Lower lobe of right lung (tissue), 2 donors: ENCODE results near the gene RET. TPM values are rescaled to one million over a fixed set of nuclear protein-coding genes. Genes with fewer than 3 reads are reported as not detected.

Experiments used
- ATAC-seq, 2 donors: fragments of 200-7000 bp; cut with Tn5 transposase; one replicate each; pipeline ENCODE4 v1.9.1; 2020 to 2022; ENCODE audit warnings: mild to moderate bottlenecking in 2 of 2, moderate library complexity in 2 of 2
- DNase-seq: peaks from one replicate; pipeline ENCODE4 v3.0.0-alpha.2; 2020
- H3K27ac ChIP-seq: fragments of 200-600 bp; one replicate; pipeline ENCODE4 v1.8.0; 2022
- H3K27me3 ChIP-seq: fragments of 200-600 bp; one replicate; pipeline ENCODE4 v1.8.0; 2022; ENCODE audit warnings: low read depth
- H3K36me3 ChIP-seq: fragments of 200-600 bp; one replicate; pipeline ENCODE4 v1.8.0; 2022; ENCODE audit warnings: mild to moderate bottlenecking
- H3K4me1 ChIP-seq: fragments of 200-600 bp; one replicate; pipeline ENCODE4 v1.8.0; 2022
- H3K4me3 ChIP-seq: fragments of 200-600 bp; one replicate; pipeline ENCODE4 v1.8.0; 2022; ENCODE audit warnings: mild to moderate bottlenecking
- H3K9me3 ChIP-seq: fragments of 200-600 bp; one replicate; pipeline ENCODE4 v1.8.0; 2022
- intact Hi-C: fragments of 100-400 bp; cut with DNase I; formaldehyde crosslinking; loops from one replicate; pipeline ENCODE4 v1.11.0; 2022
- total RNA-seq: library from RNA; stranded (reverse); fragmentation: NEBNext Ultra II Directional; extraction: Animal tissue kit (Norgen Biotek cat#: 25700); gene quantifications from one replicate; pipeline ENCODE4 v1.2.1, GENCODE V29; 2021
- TF ChIP-seq, protein P1 (sequence below): fragments of 200-600 bp; IDR thresholded peaks from one replicate; pipeline ENCODE4 v1.8.0; 2022; ENCODE audit warnings: antibody characterized with exemption, mild to moderate bottlenecking
- donor health status: DM: no; HTN: yes; CAD: no; lungs with severe emphysema.

Gene RET
- total RNA-seq, 1 donor from 2014 or later, result 0.68 TPM

DNA sequence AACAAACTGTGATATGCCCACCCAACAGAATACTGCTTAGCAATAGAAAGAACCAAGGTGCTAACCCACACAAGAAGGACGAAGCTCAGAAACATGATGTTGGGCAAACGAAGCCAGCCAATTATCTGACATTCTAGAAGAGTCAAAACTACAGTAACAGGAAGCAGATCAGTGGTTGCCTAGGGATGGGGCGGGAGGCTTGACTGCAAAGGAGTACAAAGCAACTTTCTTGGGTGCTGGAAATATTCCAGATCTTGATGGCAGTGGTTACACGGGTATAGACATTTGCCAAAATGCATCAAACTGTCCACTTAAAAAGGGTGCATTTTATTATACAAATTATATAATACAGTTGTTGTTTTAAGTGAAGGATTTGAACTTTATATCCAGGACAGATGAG lies 41.1 kb upstream of the RET start:
- H3K36me3 ChIP-seq, result no peaks in the 10 kb centered on the region
- H3K9me3 ChIP-seq, result peaks cover 19% of the 10 kb centered on the region
- ATAC-seq (no peak), DNase-seq (no peak)
- H3K27ac ChIP-seq, result no peak overlapping the region
- intact Hi-C loops, result no loop called here
- H3K4me3 ChIP-seq, result no peak overlapping the region
- TF ChIP-seq, protein P1, sequence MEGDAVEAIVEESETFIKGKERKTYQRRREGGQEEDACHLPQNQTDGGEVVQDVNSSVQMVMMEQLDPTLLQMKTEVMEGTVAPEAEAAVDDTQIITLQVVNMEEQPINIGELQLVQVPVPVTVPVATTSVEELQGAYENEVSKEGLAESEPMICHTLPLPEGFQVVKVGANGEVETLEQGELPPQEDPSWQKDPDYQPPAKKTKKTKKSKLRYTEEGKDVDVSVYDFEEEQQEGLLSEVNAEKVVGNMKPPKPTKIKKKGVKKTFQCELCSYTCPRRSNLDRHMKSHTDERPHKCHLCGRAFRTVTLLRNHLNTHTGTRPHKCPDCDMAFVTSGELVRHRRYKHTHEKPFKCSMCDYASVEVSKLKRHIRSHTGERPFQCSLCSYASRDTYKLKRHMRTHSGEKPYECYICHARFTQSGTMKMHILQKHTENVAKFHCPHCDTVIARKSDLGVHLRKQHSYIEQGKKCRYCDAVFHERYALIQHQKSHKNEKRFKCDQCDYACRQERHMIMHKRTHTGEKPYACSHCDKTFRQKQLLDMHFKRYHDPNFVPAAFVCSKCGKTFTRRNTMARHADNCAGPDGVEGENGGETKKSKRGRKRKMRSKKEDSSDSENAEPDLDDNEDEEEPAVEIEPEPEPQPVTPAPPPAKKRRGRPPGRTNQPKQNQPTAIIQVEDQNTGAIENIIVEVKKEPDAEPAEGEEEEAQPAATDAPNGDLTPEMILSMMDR, result no peak
- H3K27me3 ChIP-seq, result no peaks in the 10 kb centered on the region
- no peaks in the 10 kb centered on the region for H3K4me1 ChIP-seq

DNA sequence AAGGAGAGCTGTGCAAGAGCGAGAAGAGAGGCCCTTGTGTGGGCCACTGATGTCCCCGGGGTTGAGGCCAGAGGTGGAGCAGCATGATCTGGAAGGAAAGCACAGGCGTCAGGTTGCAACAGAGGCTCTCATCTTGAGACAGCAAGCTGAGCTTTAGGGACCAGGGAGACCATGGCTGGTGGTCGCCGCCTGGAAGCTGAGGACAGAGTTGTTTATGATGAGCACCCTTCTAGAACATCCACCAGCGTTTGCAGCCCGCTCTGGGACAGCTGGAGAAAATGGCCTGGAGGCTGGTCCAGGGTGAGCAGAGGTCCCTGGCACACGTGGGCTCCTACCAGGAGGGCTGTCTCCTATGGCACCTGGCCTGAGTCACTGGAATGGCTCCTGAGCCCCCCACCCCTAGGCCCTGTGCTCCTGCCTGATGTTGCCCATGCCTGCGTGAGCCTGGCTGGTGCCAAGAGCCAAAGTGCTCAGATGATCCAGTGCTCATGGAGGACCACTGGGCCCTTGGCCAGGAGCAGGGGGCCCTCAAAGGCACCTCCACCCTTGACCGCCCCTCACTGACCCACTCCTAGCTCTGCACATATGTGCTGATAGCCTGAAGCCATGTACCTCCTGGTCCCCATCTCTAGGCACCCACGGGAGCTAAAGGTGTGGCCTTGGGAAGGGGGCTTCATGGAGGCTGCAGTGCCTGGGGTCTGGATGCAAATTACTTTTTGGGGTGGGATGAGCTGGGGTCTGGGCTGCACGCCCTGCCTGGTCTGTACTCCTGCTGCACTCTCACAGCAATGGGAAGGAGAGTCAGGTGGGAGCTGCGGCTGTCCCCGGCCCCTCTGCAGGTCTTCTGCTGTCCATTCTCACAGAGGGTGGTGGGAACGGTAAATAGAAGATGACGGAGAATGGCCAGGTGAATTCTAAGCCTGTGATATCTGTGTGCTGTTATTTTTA lies 40.1 kb upstream of the RET start:
- no peak for DNase-seq
- TF ChIP-seq, protein P1, result no peak
- intact Hi-C loops, result no loop called here
- H3K4me3 ChIP-seq, result no peak overlapping the region
- H3K27me3 ChIP-seq, result no peaks in the 10 kb centered on the region
- H3K36me3 ChIP-seq, result no peaks in the 10 kb centered on the region
- no peaks in the 10 kb centered on the region for H3K4me1 ChIP-seq
- peaks cover 19% of the 10 kb centered on the region for H3K9me3 ChIP-seq
- peak in 1 of 2 donors; percentile 16 for ATAC-seq
- H3K27ac ChIP-seq, result no peak overlapping the region

DNA sequence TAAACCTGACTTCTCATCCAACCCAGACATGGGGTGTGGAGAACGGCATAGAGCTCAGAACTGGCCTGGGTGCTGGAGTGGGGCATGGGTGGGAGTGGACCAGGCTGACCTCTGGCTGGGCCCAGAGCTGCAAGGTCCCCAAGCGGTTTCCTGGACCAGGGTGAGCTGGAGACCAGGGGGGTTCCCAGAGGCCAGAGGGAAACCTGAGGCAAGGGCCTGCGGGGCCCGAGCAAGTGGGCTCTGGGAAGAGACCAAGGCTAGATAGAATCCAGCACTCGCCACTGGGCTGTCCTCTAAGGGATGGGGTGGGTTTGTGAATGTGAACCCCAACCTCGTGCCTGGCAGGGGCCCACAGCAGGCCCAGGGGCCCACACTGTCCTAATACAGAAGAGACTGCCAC lies 39.4 kb upstream of the RET start:
- no peak for DNase-seq
- peaks cover 12% of the 10 kb centered on the region for H3K9me3 ChIP-seq
- no peak for ATAC-seq
- intact Hi-C loops, result no loop called here
- H3K36me3 ChIP-seq, result no peaks in the 10 kb centered on the region
- TF ChIP-seq, protein P1, result no peak
- no peaks in the 10 kb centered on the region for H3K4me1 ChIP-seq
- H3K4me3 ChIP-seq, result no peak overlapping the region
- no peak overlapping the region for H3K27ac ChIP-seq
- no peaks in the 10 kb centered on the region for H3K27me3 ChIP-seq

DNA sequence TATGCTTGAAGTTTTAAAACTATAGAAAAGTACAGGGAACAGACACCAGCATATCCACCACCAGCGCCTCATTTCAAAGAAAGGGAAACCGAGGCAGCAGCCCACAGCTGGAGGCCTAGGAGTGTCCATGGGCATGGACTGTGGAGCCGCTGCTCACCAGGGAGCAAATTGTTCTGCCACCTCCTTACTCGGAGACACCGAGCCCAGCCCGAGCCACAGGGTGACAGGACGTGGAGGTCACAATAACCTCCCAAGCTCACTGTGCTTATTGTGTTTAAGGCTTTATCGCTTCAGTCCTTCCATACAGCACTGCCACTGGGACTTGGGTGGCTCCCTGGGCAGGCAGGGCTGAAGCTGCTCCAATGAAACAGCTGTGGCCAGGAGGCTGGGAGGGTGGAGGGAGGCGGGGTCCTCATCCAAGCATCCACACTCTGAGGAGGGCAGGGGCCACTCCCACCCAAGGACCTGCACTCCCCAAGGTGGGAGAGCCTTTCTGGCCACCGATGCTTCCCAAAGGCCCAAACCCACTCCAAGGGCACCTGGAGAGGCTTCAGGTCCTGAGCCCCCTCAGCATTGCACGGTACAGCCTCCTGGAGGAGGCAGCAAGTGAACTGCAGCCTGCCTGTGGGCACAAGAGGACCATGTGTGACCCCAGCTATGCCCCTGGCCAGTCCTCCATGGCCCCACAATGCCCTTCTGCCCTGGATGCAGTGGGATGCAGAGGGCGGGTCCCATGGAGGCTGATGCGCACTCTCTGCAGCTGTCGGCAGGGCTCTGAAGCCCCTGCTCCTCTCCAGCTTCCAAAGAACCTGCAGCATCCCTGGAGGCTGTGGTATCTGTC lies 38.7 kb upstream of the RET start:
- Histone ChIP-seq H3K27ac (no peak overlapping the region), H3K9me3 (peaks cover 5% of the 10 kb centered on the region), H3K4me3 (no peak overlapping the region), H3K4me1 (no peaks in the 10 kb centered on the region), H3K36me3 (no peaks in the 10 kb centered on the region), H3K27me3 (no peaks in the 10 kb centered on the region)
- ATAC-seq, result no peak
- intact Hi-C loops, result no loop called here
- no peak for DNase-seq
- TF ChIP-seq, protein P1, result no peak

DNA sequence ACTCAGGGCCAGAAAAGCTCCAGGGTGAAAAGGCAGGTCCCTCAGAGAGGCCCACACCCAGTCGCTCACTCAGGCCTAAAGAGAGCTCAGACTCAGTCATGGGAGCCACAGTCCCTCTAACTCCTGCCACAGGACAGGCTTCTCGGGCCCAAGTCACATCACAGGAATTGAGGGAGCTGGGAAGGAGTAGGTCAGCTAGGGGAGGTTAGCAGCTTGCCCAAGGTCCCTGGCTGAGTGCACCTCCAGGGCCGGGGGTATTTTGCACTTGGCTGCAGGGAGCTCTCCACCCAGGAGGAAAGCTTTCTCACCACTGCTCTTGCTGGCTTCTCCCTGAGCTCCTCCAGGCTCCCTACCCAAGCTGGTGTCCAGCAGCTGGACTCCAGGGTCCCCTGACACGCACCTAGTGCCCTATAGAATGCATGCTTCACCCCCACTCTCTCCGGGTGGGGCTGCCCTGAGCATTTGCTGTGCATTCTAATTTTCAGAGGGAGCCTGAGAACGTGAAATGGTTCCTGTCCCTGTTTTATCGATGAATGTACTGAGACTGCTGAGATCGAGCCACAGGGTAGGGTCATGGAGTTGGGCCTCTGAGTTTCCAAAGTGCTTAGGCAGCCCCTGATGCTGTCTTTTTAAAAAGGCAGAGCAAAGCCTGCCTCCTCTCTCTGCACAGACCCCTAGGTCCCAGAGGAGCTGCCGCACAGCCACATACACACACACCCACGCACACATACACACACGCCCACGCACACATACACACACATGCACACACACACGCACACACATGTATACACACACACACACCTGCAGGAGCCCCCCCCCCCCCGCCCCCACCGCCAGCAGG lies 37.9 kb upstream of the RET start:
- Histone ChIP-seq H3K4me1 (no peaks in the 10 kb centered on the region), H3K27ac (no peak overlapping the region), H3K4me3 (no peak overlapping the region), H3K27me3 (no peaks in the 10 kb centered on the region), H3K36me3 (no peaks in the 10 kb centered on the region), H3K9me3 (no peaks in the 10 kb centered on the region)
- ATAC-seq (no peak), DNase-seq (peak; percentile 28)
- intact Hi-C loops, result no loop called here
- TF ChIP-seq, protein P1, result no peak
